Activated CD4-positive, alpha-beta memory T cell treated with anti-CD3 and anti-CD28 coated beads, Interleukin-2, amount 10 ng/mL, durations not matched to agents 7 days and 5 days (primary cell): ENCODE results near the gene CHD6. TPM values are rescaled to one million over a fixed set of nuclear protein-coding genes. Genes with fewer than 3 reads are reported as not detected.

Source experiments
- CTCF ChIA-PET: fragments of 350-600 bp; sonication (Branson Sonifier 250); formaldehyde crosslinking; loops from one replicate; lab custom pipeline; 2021; ENCODE audit warnings: antibody characterized with exemption, inconsistent platforms; lab: Charles Lee
- POLR2A ChIA-PET: fragments of 350-600 bp; sonication (Branson Sonifier 250); formaldehyde crosslinking; loops from one replicate; lab custom pipeline; 2021; ENCODE audit warnings: antibody characterized with exemption; lab: Charles Lee
- DNase-seq: peaks from one replicate; pipeline ENCODE4 v3.0.0-alpha.2; 2020
- H3K27ac Mint-ChIP-seq: one replicate; pipeline ENCODE4 v1.8.0; 2021; ENCODE audit warnings: mild to moderate bottlenecking, mixed read lengths
- H3K27me3 Mint-ChIP-seq: one replicate; pipeline ENCODE4 v1.8.0; 2021; ENCODE audit warnings: mixed read lengths
- H3K36me3 Mint-ChIP-seq: one replicate; pipeline ENCODE4 v1.8.0; 2021; ENCODE audit warnings: low read depth, mixed read lengths
- H3K4me1 Mint-ChIP-seq: one replicate; pipeline ENCODE4 v1.8.0; 2021; ENCODE audit warnings: mixed read lengths
- H3K4me3 Mint-ChIP-seq: one replicate; pipeline ENCODE4 v1.8.0; 2021; ENCODE audit warnings: mild to moderate bottlenecking, mixed read lengths
- H3K9me3 Mint-ChIP-seq: one replicate; pipeline ENCODE4 v1.8.0; 2021; ENCODE audit warnings: mixed read lengths
- total RNA-seq, 2 experiments: library from RNA; stranded (reverse); gene quantifications; one replicate each; pipeline ENCODE4 v1.2.3, GENCODE V29; 2021

The CHD6 gene
- total RNA-seq, 2 experiments from 2014 or later, result 28.0 to 30.3 TPM

DNA sequence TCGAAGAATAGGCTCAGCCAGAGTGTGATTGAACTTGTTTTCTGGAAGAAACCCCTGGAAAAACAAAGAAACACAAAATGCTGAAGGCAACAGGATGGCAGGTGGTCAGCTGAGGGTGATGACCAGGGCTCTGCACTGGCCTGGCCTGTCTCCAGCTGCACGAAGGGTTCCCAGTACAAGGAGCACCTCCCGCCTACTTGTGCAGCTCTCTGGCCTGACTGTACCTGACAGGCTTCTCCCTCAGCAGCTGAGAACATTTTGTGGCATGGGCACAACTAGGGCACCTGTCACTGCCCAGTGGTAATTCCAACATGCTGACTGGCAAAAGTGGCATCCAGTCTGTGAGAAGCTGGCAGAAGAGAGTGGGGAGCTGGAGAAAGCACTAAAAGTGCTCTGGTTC is 212.7 kb downstream of the CHD6 start:
- peaks cover 7% of the 10 kb centered on the region for H3K36me3 Mint-ChIP-seq
- no peak for DNase-seq
- H3K27ac Mint-ChIP-seq, result no peak overlapping the region
- H3K27me3 Mint-ChIP-seq, result no peaks in the 10 kb centered on the region
- ChIA-PET POLR2A (no interaction called here), CTCF (no interaction called here)
- no peaks in the 10 kb centered on the region for H3K9me3 Mint-ChIP-seq
- no peak overlapping the region for H3K4me3 Mint-ChIP-seq
- H3K4me1 Mint-ChIP-seq, result peaks cover 21% of the 10 kb centered on the region

DNA sequence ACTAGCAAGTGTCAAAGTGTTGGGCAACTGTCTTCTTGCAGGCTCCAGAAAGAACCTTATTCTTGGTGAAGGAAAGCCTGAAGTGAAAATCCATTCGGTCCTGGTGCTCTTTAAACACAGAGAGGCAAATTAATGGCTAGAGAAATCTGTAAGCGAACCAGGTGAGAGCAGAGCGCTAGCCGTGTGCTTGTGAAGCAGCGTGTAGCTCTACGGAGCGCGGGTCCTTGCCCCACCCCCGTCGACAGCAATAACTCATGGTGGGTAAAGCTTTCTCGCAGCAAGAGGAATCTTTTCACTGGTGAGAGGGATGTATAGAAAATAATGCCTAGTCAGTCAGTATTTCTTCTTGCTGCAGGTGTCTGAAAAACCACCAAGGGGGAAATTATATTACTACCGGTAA is 214.6 kb downstream of the CHD6 start:
- H3K36me3 Mint-ChIP-seq, result peaks cover 7% of the 10 kb centered on the region
- ChIA-PET POLR2A (no interaction called here), CTCF (no interaction called here)
- no peak overlapping the region for H3K27ac Mint-ChIP-seq
- no peaks in the 10 kb centered on the region for H3K9me3 Mint-ChIP-seq
- DNase-seq, result no peak
- no peak overlapping the region for H3K4me3 Mint-ChIP-seq
- no peaks in the 10 kb centered on the region for H3K27me3 Mint-ChIP-seq
- H3K4me1 Mint-ChIP-seq, result peaks cover 13% of the 10 kb centered on the region

DNA sequence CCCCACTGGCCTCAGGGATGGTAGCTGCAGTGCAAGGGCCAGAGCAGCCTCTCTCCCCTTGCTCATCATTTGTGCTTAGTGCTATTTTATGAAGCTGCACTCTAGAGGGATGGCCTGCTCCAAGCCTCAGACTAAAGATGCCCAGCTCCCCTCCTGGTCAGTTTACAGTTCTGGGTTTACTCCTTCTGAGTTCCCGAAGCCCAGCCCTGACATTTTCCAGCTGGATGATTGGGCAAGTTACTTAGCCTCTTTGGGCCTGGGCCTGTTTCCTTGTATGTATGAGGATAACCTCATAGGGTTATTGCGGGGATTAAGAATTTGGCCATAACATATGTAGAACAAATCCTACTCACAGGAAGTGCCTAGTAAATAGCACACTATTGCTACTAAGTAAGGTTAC is 219.8 kb downstream of the CHD6 start:
- Mint-ChIP-seq H3K27ac (no peak overlapping the region), H3K27me3 (no peaks in the 10 kb centered on the region), H3K36me3 (no peaks in the 10 kb centered on the region), H3K9me3 (no peaks in the 10 kb centered on the region), H3K4me3 (no peak overlapping the region), H3K4me1 (no peaks in the 10 kb centered on the region)
- ChIA-PET CTCF (interaction anchor here (0.7 kb wide), 1 partner anchor 11 kb away, joined by 3 read pairs; no protein-coding TSS in a partner anchor), POLR2A (no interaction called here)
- no peak for DNase-seq

- Mint-ChIP-seq H3K4me3 (no peak overlapping the region), H3K36me3 (no peaks in the 10 kb centered on the region), H3K9me3 (no peaks in the 10 kb centered on the region), H3K27me3 (no peaks in the 10 kb centered on the region), H3K27ac (no peak overlapping the region), H3K4me1 (no peaks in the 10 kb centered on the region)
- ChIA-PET CTCF (no interaction called here), POLR2A (no interaction called here)
- DNase-seq, result no peak
Measured at GRCh38 chr20:41395667-41396664, 222.2 kb downstream of the CHD6 start.

- ChIA-PET POLR2A (no interaction called here), CTCF (no interaction called here)
Measured at GRCh38 chr20:41394931-41395666, 223.1 kb downstream of the CHD6 start.

GRCh38 chr20:41394081-41394480 is 224.1 kb downstream of the CHD6 start:
- CTCF ChIA-PET, result no interaction called here
- POLR2A ChIA-PET, result no interaction called here
- Mint-ChIP-seq H3K36me3 (no peaks in the 10 kb centered on the region), H3K4me1 (no peaks in the 10 kb centered on the region), H3K4me3 (no peak overlapping the region), H3K27ac (no peak overlapping the region), H3K9me3 (no peaks in the 10 kb centered on the region), H3K27me3 (no peaks in the 10 kb centered on the region)
- DNase-seq, result no peak

More at GRCh38 chr20:41394931-41395666, 223.1 kb downstream of the CHD6 start:
- Mint-ChIP-seq H3K4me3 (no peak overlapping the region), H3K9me3 (no peaks in the 10 kb centered on the region), H3K27ac (no peak overlapping the region), H3K36me3 (no peaks in the 10 kb centered on the region), H3K27me3 (no peaks in the 10 kb centered on the region), H3K4me1 (no peaks in the 10 kb centered on the region)
- DNase-seq, result no peak

GRCh38 chr20:41393705-41394066 is 224.5 kb downstream of the CHD6 start:
- no peak overlapping the region for H3K4me3 Mint-ChIP-seq
- CTCF ChIA-PET, result no interaction called here
- H3K27ac Mint-ChIP-seq, result no peak overlapping the region
- H3K36me3 Mint-ChIP-seq, result no peaks in the 10 kb centered on the region
- no peaks in the 10 kb centered on the region for H3K9me3 Mint-ChIP-seq
- no peaks in the 10 kb centered on the region for H3K27me3 Mint-ChIP-seq
- POLR2A ChIA-PET, result no interaction called here
- H3K4me1 Mint-ChIP-seq, result no peaks in the 10 kb centered on the region
- no peak for DNase-seq

- H3K4me1 Mint-ChIP-seq, result no peaks in the 10 kb centered on the region
- H3K9me3 Mint-ChIP-seq, result no peaks in the 10 kb centered on the region
- no peaks in the 10 kb centered on the region for H3K27me3 Mint-ChIP-seq
- H3K27ac Mint-ChIP-seq, result no peak overlapping the region
- CTCF ChIA-PET, result no interaction called here
- POLR2A ChIA-PET, result no interaction called here
- no peaks in the 10 kb centered on the region for H3K36me3 Mint-ChIP-seq
- no peak for DNase-seq
- H3K4me3 Mint-ChIP-seq, result no peak overlapping the region
Measured at GRCh38 chr20:41392871-41393704, 225.1 kb downstream of the CHD6 start.

DNA sequence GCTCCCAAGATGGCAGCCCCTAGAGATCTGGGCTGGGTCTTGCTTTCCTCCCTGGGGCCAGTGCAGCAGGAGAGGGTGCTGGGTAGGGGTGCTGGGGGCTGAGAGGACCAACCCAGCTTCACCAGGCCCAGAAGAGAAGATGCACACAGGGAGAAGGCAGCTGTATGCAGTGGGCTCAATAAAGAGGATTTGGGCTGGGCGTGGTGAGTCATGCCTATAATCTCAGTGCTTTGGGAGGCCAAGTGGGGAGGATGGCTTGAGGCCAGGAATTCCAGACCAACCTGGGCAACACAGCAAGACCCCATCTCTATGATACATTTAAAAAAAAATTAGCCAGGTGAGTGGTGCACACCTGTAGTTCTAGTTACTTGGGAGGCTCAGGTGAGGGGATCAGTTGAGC is 225.9 kb downstream of the CHD6 start:
- Mint-ChIP-seq H3K4me1 (no peaks in the 10 kb centered on the region), H3K9me3 (no peaks in the 10 kb centered on the region), H3K36me3 (no peaks in the 10 kb centered on the region), H3K4me3 (no peak overlapping the region), H3K27ac (no peak overlapping the region), H3K27me3 (no peaks in the 10 kb centered on the region)
- CTCF ChIA-PET, result no interaction called here
- DNase-seq, result no peak
- POLR2A ChIA-PET, result no interaction called here

DNA sequence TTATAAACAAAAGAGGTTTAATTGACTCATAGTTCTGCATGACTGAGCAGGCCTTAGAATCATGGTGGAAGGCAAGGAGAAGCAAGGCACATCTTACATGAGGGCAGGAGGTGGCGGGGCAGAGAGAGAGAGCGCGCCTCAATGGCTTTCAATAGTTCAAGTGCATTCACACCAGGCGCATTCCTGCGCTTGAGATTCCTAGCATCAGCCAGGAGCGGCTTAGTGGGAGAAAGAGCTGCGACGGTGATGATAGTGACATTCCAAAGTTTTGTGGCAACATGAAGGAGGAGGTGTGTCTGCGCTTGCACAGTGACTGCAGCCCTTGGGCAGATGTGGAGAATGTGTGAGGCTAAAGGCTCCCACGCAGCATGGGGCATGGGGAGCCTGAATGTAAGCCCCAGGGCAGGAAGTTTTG is 226.6 kb downstream of the CHD6 start:
- ChIA-PET CTCF (no interaction called here), POLR2A (no interaction called here)
- no peaks in the 10 kb centered on the region for H3K9me3 Mint-ChIP-seq
- no peak overlapping the region for H3K27ac Mint-ChIP-seq
- no peaks in the 10 kb centered on the region for H3K36me3 Mint-ChIP-seq
- no peaks in the 10 kb centered on the region for H3K4me1 Mint-ChIP-seq
- no peak overlapping the region for H3K4me3 Mint-ChIP-seq
- H3K27me3 Mint-ChIP-seq, result no peaks in the 10 kb centered on the region
- DNase-seq, result no peak

GRCh38 chr20:41390889-41391288 is 227.3 kb downstream of the CHD6 start:
- no peaks in the 10 kb centered on the region for H3K9me3 Mint-ChIP-seq
- ChIA-PET POLR2A (no interaction called here), CTCF (no interaction called here)
- no peaks in the 10 kb centered on the region for H3K4me1 Mint-ChIP-seq
- no peaks in the 10 kb centered on the region for H3K27me3 Mint-ChIP-seq
- H3K36me3 Mint-ChIP-seq, result no peaks in the 10 kb centered on the region
- H3K4me3 Mint-ChIP-seq, result no peak overlapping the region
- DNase-seq, result no peak
- H3K27ac Mint-ChIP-seq, result no peak overlapping the region

DNA sequence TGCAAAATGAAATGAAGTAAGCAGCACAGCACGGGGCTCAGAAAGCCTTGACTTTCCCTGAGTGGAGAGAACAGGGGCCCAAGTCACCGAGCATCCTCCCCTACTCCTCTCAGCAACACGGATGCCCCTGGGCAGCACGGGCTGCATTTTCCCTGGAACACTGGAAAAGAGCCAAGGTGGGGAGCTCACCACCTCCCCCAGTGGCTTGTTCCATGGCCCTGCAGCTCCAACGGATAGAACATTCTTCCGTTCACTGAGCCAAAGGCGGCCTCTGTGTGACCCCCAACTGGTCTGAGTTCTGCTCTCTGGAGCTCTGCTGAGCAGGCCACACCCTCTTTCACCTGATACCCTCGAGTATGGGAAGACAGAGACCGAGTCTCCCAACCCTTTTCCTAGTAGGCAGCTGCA is 230.7 kb downstream of the CHD6 start:
- H3K27ac Mint-ChIP-seq, result no peak overlapping the region
- no peaks in the 10 kb centered on the region for H3K9me3 Mint-ChIP-seq
- H3K4me3 Mint-ChIP-seq, result no peak overlapping the region
- peaks cover 5% of the 10 kb centered on the region for H3K27me3 Mint-ChIP-seq
- H3K36me3 Mint-ChIP-seq, result no peaks in the 10 kb centered on the region
- no peaks in the 10 kb centered on the region for H3K4me1 Mint-ChIP-seq
- no peak for DNase-seq
- POLR2A ChIA-PET, result no interaction called here
- CTCF ChIA-PET, result no interaction called here
